Vagina (tissue), 2 donors: Measurements from ENCODE around the gene CREG1.

Source experiments
- CTCF ChIP-seq, 3 experiments: fragments of 450-650 bp in 2 of 3; fragments of 200-600 bp in 1 of 3; sonication (generic) in 1 of 3; IDR thresholded peaks; one replicate each; pipeline ENCODE4 v1.5.1; 2017 to 2019; ENCODE audit warnings: antibody characterized with exemption in 3 of 3, mild to moderate bottlenecking in 2 of 3, moderate library complexity in 2 of 3
- POLR2A ChIP-seq, 2 donors: fragments of 450-650 bp; IDR thresholded peaks; one replicate each; pipeline ENCODE4 v1.6.1; 2017; ENCODE audit warnings: antibody characterized with exemption in 2 of 2, mild to moderate bottlenecking in 2 of 2, moderate library complexity in 2 of 2
- POLR2AphosphoS5 ChIP-seq, 2 donors: sonication (generic); formaldehyde crosslinking; IDR thresholded peaks; one replicate each; pipeline ENCODE4 v1.9.0; 2017; ENCODE audit warnings: antibody characterized with exemption in 2 of 2, mild to moderate bottlenecking in 2 of 2, low read depth in 1 of 2; ENCODE audit not compliant: insufficient read depth in 1 of 2

- TF ChIP-seq CTCF (IDR thresholded peaks at IDR 0.05) (no peak), POLR2A (IDR thresholded peaks at IDR 0.05) (no peak), POLR2AphosphoS5 (IDR thresholded peaks at IDR 0.05; ENCODE audit: insufficient read depth in 1 of 2, low read depth in 1 of 2) (no peak)
Measured at GRCh38 chr1:167532964-167533824, 20.4 kb downstream of the CREG1 start.
